HG02571 (cell line): Measurements from ENCODE around the gene ITPKB.
"Not testable (repeated sequence)": the region's sequence is repeated elsewhere in the genome, so short reads cannot be mapped to it uniquely, and the experiment has no call there.

Source experiments
- ATAC-seq: cut with Tn5 transposase; IDR thresholded peaks from one replicate; pipeline ENCODE4 v1.9.1; 2021; ENCODE audit warnings: mild to moderate bottlenecking, moderate library complexity; ENCODE audit not compliant: unreplicated experiment

ITPKB gene

DNA sequence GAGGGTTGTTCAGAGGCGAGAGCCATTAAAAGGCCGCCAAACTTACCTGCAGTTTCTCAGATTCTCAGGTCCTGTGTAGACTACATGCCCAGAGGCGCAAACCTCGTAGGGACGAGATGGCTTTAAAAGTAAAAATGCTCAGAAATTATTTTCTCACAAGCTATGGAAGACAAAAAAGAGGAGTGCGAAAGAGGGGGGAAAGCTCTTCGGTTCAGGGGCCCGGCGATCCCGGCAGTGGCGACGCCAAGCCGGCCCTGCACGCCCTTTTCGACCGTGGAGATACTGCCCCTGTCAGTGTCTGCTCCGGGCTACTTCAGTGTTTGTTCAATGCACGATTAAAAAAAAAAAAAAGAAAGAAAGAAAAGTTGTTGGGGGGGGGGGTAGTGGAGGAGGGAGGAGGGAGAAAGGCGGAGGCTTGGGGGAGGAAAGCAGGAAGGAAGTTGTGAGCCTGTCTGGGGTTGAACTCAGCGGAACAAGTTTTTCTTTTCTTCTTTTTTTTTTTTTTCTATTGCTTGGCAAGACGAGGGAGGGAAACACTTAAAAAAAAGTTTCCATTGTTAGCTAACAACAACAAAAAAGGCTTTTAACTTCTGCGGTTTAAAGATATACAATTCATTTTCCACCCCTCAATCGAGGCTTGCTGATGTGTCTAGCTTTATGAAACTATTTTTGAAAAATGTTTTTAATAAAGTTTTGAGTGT is at the start of gene ITPKB:
Gene ITPKB, minus strand, starts transcription at position 288 of the 701 bp plus-strand sequence. CDS start 1,824 bp downstream, outside the sequence.
- peak; percentile 28 for ATAC-seq

DNA sequence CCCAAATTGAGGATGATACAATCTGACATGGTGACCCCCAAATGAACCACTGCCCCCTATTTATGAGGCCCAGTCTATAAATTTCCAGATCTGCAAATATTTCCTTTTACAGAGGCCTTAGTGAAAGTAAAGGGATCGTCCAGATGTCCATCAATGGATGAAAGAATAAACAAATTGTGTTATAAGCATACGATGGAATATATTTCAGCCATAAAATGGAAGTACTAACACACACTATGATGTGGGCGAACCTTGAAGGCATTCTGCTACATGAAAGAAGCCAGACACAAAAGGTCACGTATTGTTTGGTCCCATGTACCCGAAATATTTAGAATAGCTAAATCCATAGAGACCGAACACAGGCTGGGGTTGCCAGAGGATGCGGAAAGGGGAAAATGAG is 48.6 kb upstream of the ITPKB start:
- no peak for ATAC-seq

DNA sequence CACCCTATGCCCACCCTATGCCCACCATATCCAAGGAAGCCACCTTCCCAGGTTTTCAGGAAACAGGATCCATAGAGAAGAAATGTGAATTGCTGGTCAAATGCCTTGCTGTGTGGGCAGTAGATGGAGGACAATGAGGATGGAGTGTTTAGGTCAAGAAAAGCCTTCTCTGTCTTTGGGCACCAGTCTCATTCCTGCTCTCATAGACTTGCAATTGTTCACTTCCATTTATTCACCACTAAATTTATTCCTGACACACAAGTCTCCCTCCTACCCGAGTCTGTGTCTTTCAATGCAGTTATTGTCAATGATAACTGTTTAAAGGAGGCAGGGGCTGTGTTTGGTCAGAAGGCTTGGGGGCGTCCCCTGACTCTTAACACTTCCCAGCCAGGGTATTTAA is 48.0 kb upstream of the ITPKB start:
- ATAC-seq: no peak

DNA sequence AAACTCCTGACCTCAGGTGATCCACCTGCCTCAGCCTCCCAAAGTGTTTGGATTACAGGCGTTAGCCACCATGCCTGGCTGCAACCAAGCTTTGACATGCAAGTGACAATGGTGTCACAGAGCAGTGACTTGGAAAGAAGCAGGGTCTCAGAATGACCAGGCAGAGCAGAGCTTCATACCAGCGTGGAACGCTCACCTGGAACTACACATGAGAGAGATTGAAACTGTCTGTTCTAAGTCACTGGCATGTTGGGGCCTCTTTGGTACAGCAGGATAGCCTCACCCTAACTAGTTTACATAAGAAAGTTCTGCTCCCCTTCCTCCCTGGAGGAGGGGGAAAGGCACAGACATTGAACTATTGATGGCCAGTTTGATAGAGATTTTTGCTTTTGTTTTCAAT is 47.5 kb upstream of the ITPKB start:
- ATAC-seq: peak; percentile 69

DNA sequence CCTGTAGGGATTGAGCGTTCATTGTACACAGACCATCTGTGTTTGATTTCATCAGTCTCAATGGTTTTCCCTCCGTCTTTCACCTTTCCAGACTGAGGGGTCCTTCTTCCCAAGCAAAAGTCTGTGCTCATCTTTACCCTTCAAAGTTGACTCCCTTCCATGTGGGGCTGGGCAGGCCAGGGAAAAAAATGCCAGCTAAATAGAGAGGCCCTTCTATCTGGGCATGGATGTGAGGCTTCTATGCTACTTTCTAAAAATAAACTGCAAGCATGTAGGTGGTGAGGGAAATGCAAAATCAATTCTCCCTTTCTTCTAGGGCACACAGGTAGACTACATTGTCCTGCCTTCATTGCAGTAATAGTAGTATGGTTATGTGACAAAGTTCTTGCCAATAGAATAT is 46.7 kb upstream of the ITPKB start:
- ATAC-seq: no peak

DNA sequence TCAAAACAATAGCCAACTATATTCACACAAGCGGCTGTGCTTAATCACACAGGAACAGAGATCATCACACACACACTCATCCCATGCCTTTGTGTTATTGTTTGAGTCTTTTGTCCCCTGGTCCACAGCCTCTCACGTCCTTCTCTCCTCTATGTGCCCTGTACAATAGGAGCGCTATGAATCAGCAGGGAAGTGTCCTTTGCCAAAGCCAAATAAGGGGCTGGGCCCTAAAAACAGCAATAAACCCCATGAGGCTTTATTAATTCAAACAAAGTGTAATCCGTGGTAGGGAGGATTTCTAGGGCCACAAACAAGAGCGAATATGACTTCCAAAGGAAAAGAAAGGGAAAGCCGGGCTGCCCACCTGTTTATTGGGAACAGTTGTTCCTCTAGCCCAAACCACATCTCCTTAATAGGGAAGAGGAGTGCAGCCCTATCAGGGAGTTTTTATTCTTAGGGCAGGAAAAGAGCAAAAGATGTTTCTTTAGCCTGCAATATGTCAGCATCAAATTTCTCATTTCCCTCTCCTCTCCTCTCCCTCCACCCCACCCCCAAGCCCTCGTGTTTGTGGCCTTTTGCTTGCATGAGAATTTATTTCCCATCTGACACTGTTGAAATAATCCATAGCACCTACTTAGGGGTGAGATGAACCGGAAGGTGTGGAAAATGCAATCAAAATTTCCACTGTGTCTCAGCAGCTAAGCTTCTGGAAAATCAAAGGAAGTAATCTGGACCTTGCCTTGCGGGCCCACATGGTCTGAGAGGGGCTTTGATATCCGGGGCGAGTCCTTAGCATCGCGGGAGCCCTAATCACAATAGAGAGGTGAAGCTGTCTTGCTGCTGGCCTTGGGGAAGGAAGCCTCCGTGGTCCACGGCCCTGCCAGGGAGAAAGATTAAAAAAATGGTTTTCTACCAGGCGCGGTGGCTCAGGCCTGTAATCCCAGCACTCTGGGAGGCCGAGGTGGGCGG is 45.3 kb upstream of the ITPKB start:
- ATAC-seq: no peak

DNA sequence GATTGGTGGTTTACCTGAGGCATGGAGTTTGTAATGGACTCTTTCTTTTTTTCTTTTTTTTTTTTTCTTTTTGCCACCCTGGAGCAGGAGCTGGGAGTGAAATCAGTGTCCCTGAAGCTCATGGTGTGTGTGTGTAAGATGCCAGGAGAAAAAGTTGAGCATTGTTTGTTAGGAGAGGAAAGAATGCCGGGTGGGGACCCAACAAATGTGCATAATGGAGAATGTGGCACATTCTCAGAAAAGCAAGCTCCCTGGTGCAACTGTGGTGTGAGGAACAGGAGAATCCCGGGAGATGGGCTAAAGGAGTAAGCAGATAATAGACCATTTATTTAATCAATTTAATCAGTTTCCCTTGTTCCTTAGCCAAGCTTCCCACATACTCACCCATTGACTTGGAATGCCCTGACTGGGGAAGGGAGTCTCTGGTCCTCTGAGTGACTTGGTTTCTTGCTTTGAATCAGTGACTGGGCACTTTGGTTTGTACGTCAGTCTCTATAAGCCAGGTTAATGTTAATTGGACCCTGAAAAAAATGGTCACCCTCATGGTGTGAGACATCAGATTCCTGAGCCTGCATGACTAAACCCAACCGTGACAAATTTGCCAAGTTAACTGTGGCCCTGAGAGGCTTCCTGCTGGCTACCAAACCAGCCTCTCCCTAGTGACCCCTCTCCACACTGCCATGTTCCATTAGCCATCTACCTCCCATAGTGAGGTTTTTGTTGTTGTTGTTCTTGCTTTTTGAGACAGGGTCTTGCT is 43.9 kb upstream of the ITPKB start:
- no peak for ATAC-seq

DNA sequence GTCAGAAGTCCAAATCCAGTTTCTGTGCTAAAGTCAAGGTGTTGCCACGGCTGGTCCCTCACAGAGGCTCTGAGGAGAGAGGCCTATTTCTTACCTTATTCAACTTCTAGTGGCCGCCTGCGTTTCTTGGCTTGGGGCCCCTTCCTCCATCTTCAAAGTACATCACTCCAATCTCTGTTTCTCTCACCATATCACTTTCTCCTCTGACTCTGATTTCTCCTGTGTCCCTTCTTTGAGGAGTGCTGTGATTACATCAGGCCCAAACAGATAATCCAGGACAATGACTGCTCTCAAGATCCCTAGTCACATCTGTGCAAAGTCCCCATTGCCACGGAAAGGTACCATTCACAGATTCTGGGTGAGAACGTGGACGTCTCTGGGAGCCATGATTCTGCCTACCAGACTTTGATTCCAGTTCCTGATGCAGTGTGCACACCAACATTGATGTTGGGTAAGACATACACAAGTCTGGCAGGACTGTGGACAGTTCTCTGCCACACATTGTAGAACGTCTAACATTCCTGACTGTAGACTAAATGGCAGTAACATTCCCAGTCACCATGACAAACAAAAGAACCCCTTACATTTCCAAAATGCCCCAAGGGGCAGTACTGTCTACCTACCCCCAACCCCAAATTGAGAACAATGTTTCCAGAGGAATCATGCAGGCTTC is 43.0 kb upstream of the ITPKB start:
- ATAC-seq: no peak

DNA sequence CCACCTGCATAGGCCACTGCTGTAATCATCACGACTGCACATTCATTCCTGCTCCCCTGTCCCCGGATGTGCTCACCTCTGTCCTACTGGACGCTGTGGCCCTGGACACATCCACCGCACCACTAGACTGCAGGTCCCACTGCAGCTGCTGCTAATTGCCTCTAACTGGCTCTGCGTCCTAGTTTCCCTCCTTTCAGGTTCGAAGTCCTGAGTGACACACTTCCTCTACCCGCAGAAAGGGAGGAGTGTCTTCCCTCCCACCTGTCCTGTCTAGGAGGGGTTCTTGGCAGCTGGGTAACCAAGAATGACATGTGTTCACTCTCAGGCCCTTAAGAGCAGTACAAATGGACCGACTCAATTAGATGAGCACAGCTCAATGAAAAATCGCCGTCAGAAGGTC is 40.5 kb upstream of the ITPKB start:
- ATAC-seq: no peak

DNA sequence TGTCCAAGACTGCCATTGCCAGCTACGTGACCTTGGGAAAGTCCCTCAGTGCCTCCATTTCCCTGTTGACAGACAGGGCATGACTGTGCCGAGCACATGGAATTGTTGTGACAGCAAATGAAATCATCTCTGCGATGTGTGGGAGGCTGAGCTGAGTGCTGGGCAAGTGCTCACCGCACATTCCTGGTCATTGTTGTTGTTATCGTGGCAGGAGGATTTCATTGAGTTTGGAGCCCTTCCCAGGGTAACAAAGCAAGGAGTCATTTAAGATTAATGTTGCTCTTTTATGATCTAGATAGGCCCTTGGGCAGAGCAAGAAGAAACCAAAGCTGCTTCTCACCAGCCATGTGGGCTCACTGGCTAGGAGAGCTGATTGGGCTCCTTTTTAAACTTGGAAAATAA is 39.6 kb upstream of the ITPKB start:
- no peak for ATAC-seq

DNA sequence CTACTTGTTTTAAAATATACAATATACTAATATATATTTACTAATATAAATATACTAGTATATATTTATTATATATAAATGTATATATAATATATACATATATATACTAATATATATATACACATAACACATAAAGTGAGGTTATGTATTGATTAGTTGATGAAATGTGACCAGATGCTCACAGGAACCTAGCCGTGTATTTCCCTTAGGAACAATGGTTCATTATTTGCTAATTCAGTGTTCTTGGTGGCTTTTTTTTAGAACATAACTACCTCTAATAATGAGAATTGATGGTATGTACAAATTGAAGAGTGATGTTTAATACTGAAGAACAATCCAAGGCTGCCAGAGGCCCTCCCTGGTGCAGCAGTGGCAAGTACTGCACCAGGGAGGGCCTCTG is 37.9 kb upstream of the ITPKB start:
- ATAC-seq: no peak

DNA sequence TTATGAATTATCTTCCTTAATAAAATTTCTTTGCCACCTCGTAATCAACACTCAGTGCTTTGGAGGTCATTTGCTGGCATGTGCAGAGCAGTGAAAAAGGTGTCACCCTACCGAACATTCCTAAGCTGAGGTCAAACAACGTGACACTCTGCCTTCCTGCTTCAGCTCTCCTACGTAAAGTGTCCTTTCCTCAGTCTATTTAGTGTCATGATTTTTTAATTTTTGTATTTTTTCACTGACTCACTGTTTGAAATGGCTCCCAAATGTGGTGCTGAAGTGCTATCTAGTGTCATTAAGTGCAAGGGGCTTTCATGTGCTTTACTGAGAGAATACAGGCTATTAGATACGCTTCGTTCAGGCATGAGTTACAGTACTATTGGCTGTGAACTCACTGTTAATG is 37.0 kb upstream of the ITPKB start:
- ATAC-seq: no peak

DNA sequence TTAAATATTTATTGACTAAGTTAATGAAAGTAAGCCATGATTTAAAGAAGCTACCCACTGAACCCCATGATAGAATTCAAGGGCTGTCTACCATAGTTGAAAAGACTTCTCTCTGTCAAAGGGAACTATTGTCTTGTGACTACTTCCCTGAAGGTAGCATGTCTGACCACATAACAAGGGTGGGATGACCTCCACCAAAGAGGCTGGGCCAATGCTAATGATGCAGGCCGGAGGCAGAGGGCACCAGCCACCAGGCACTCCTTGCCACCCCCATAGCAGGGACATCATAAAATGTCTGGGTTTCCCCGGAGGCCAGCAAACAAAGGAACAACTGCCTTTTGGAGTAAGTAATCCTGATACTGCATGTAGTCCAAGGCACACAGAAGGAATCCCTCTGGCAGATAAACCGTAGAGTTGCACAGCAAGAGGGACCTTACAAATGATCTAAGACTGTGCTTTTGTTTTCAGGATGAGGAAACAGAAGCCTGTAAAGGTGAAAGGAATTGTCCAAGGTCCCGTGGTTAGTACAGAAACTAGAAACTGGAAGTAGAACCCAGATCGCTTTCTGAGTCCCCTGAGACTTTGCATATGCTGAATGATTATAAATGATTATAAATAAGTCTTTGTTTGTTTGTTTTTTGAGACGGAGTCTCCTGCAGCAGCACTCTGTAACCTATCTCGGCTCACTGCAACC is 33.5 kb upstream of the ITPKB start:
- peak; percentile 66 for ATAC-seq

DNA sequence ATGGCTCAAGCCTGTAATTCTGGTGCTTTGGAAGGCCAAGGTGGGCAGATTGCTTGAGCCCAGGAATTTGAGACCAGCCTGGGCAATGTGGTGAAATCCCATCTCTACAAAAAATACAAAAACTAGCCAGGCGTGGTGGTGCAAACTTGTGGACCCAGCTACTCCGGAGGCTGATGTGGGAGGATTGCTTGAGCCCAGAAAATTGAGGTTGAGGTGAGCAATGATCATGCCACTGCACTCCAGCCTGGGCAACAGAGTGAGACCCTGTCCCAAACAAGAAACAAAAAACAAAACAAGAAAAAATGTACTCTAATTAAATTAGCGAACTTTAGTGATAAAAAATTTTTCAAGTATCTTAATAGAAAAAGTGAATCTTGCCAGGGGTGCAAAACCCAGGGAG is 28.1 kb upstream of the ITPKB start:
- ATAC-seq: not testable (repeated sequence)

DNA sequence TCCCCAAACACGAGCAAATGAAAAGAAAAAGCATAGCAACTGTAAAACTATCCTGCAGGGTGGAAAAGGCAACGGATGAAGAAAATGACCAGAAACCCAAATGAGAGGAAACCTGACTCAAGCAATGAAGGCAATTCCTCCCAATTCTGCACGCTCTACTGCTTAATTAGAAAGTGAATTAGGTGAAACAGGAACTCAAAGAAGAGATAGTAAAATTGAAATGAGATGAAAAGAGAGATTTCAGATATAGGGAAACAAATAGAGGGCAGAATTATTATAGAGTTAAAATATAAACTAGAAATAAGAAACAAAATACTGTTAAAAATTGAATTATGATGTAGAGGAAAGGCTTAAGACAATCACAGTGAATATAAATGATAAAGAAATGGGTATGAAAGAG is 27.5 kb upstream of the ITPKB start:
- no peak for ATAC-seq

DNA sequence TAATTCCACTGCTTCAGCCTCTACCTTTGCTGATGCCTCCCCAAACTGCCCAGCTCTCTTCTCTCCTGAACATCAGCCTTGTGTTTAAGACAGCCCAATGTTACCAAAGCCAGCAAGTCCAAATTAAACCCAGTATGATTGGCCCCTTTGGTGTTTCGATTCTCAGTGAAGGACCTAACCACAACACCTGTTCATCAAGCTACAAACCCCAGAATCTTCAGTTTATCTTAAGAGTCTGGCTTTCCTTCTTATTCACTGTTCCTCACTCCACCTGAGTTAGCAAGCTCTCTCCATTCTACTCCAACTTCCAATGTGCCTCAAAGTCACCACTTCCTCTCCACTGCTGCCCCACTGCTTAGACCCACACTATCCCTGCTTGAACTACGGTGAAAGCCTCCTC is 25.5 kb upstream of the ITPKB start:
- peak; percentile 89 for ATAC-seq

DNA sequence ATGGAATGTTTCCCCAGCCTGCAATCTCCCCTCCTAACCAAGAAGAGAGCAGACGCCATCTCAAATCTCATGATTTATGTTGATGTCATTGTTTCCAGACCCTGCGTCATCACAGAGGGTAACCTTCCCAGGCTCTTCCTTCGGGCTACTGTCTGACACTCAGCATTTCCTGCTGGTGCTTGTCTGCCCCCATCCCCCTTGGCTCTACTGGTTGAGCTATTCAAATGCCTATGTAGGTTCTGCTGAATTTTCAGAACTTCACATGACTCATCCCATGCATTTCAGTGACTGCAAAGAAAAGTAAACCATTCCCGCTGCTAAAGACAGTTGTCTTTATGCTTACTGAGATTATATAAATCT is 24.8 kb upstream of the ITPKB start:
- no peak for ATAC-seq

DNA sequence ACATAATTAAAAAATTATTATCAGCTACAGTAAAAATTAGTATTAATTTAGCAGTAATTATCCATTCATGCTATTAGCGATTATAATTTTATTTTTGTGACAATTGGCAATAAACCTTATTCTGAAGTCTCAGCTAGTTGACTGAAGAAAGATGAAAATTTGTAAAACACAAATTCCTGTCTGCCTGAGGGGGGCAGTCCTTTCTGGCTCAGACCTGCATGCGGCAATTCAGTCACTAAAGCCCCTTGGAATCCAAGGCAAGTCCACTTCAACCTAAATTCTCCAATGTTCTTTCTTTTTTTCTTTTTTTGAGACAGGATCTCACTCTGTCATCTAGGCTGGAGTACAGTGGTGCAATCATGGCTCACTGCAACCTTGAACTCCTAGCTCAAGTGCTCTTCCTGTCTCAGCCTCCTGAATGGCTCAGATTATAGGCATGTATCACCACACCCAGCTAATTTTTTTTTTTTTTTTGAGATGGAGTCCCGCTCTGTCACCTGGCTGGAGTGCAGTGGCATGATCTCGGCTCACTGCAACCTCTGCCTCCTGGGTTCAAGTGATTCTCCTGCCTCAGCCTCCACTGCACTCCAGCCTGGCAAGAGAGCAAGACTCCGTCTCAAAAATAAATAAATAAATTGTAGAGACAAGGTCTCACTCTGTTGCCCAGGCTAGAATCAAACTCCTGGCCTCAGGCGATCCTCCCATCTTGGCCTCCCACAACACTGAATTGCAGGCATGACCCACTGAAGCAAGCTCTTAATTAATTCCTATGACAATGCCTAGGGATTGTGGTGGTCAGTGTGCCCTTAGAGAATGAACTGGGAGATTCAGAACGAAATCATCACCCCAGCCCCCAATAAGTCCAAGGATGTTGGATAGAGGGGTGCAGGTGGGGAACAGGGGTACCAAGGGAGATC is 24.2 kb upstream of the ITPKB start:
- ATAC-seq: no peak

DNA sequence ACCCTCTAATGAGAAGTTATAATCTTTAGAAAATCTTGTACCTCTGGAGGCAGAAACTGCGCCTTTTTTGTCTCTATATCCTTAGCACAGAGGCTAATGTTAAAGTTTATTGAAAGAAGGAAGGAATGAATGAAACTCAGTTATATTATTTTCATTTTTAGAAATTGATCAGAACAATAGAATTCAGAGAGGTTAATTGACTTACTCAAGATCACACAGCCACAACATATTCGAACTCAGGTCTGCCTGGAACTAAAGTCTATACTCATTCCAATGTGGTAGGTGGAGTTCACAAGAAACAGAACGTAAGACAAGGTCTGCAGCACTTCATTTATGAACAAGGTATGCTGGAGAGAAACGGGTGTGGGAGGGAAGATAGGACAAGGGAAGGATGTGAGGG is 23.0 kb upstream of the ITPKB start:
- no peak for ATAC-seq
